H1 (cell line): ENCODE data around the gene TUBA3D. TPM values are rescaled to one million over a fixed set of nuclear protein-coding genes. Genes with fewer than 3 reads are reported as not detected.
"Not testable (repeated sequence)": the region's sequence is repeated elsewhere in the genome, so short reads cannot be mapped to it uniquely, and the experiment has no call there.

Experiments used
- CTCF ChIA-PET: fragments of 300-600 bp; sonication (Branson Sonifier 250); formaldehyde crosslinking; loops from one replicate; lab custom pipeline; 2021; ENCODE audit not compliant: partially characterized antibody; lab: Charles Lee
- POLR2A ChIA-PET: fragments of 300-600 bp; sonication (Branson Sonifier 250); formaldehyde crosslinking; loops from one replicate; lab custom pipeline; 2021; ENCODE audit warnings: inconsistent platforms; ENCODE audit not compliant: partially characterized antibody; lab: Charles Lee
- DNase-seq, 2 experiments: peaks; one replicate each; pipeline versions ENCODE4 v3.0.0 to v3.0.0-alpha.2; 2010 to 2022; ENCODE audit warnings: low spot score in 2 of 2, low read depth in 1 of 2, mixed read lengths in 1 of 2
- FAIRE-seq: peaks from 2 replicates; lab custom pipeline; 2011; peaks lifted over from hg19 to GRCh38; lab: Jason Lieb, UNC
- H2AFZ ChIP-seq: 2 replicates; pipeline ENCODE4 v1.8.1; 2012; ENCODE audit warnings: low read length, inconsistent platforms
- H2AK5ac ChIP-seq: 2 replicates; pipeline ENCODE4 v1.6.1; 2013; ENCODE audit warnings: low read depth, low read length
- H2BK120ac ChIP-seq: replicated peaks from 2 replicates; pipeline ENCODE3; 2013; ENCODE audit warnings: low read depth, low read length, inconsistent platforms
- H2BK12ac ChIP-seq: 2 replicates; pipeline ENCODE4 v1.6.1; 2013; ENCODE audit warnings: low read depth, low read length
- H2BK15ac ChIP-seq: 2 replicates; pipeline ENCODE4 v1.6.1; 2013; ENCODE audit warnings: low read length
- H2BK20ac ChIP-seq: 2 replicates; pipeline ENCODE4 v1.6.1; 2013; ENCODE audit warnings: low read length
- H2BK5ac ChIP-seq: 2 replicates; pipeline ENCODE4 v1.6.1; 2013; ENCODE audit warnings: low read depth, low read length
- H3K14ac ChIP-seq: 2 replicates; pipeline ENCODE4 v1.6.1; 2013; ENCODE audit warnings: inconsistent platforms; ENCODE audit not compliant: insufficient read length
- H3K18ac ChIP-seq: 2 replicates; pipeline ENCODE4 v1.6.1; 2013; ENCODE audit warnings: low read length; ENCODE audit errors: extremely low read depth
- H3K23ac ChIP-seq: 2 replicates; pipeline ENCODE4 v1.6.1; 2013; ENCODE audit warnings: inconsistent platforms; ENCODE audit not compliant: insufficient read length
- H3K23me2 ChIP-seq: 2 replicates; pipeline ENCODE4 v1.6.1; 2013; ENCODE audit warnings: low read depth, low read length
- H3K27ac ChIP-seq: 2 replicates; pipeline ENCODE4 v1.6.1; 2011; ENCODE audit warnings: low read depth, low read length, inconsistent platforms
- H3K27me3 ChIP-seq, 4 experiments: replicated peaks in 1 of 4; 1 replicate in 1 of 4; 2 replicates in 3 of 4; pipeline versions ENCODE4 v1.6.1 to v1.8.1; 2011 to 2013; ENCODE audit warnings: low read length in 3 of 4, mild to moderate bottlenecking in 3 of 4, inconsistent platforms in 2 of 4, mixed read lengths in 2 of 4, moderate library complexity in 1 of 4; ENCODE audit not compliant: control insufficient read depth in 3 of 4, insufficient read depth in 3 of 4; ENCODE audit errors: extremely low read depth in 1 of 4
- H3K36me3 ChIP-seq, 4 experiments: 2 replicates each; pipeline versions ENCODE4 v1.6.1 to v1.8.1; 2011 to 2013; ENCODE audit warnings: mild to moderate bottlenecking in 4 of 4, low read length in 3 of 4, moderate library complexity in 2 of 4, control low read depth in 1 of 4, inconsistent platforms in 1 of 4; ENCODE audit not compliant: insufficient read depth in 4 of 4, control insufficient read depth in 2 of 4
- H3K4ac ChIP-seq: replicated peaks from 2 replicates; pipeline ENCODE3; 2013; ENCODE audit warnings: low read length, low read depth, mixed read lengths, inconsistent platforms; ENCODE audit not compliant: insufficient read length
- H3K4me1 ChIP-seq, 4 experiments: replicated peaks in 1 of 4; 1 replicate in 1 of 4; 2 replicates in 3 of 4; pipeline versions ENCODE4 v1.6.1 to v1.8.1; 2011 to 2013; ENCODE audit warnings: low read length in 3 of 4, inconsistent platforms in 2 of 4, mixed read lengths in 1 of 4; ENCODE audit not compliant: insufficient read depth in 4 of 4, control insufficient read depth in 3 of 4
- H3K4me2 ChIP-seq, 2 experiments: 2 replicates each; pipeline versions ENCODE4 v1.6.1 to v1.8.1; 2011 to 2013; ENCODE audit warnings: low read depth in 2 of 2, low read length in 2 of 2, control low read depth in 1 of 2, inconsistent platforms in 1 of 2, mild to moderate bottlenecking in 1 of 2; ENCODE audit not compliant: insufficient read depth in 1 of 2
- H3K4me3 ChIP-seq, 4 experiments: fragments of 200-600, 300-600 bp in 1 of 4; sonication (generic), shearing (Covaris generic), sonication (Bioruptor Twin) in 1 of 4; 2 replicates each; pipeline versions ENCODE4 v1.5.1 to v1.8.1; 2011 to 2016; ENCODE audit warnings: low read length in 4 of 4, low read depth in 3 of 4, control low read depth in 2 of 4, inconsistent platforms in 2 of 4, mild to moderate bottlenecking in 2 of 4, mixed read lengths in 1 of 4, moderate library complexity in 1 of 4; ENCODE audit not compliant: insufficient read depth in 2 of 4; ENCODE audit errors: extremely low read depth in 1 of 4
- H3K56ac ChIP-seq: replicated peaks from 2 replicates; pipeline ENCODE3; 2013; ENCODE audit warnings: low read depth, mild to moderate bottlenecking, mixed read lengths, low read length, inconsistent platforms; ENCODE audit not compliant: insufficient read length
- H3K79me1 ChIP-seq: 2 replicates; pipeline ENCODE4 v1.6.1; 2013; ENCODE audit warnings: low read depth, low read length, control low read depth
- H3K79me2 ChIP-seq, 2 experiments: 2 replicates each; pipeline versions ENCODE4 v1.6.1 to v1.8.1; 2012 to 2013; ENCODE audit warnings: low read length in 2 of 2, mild to moderate bottlenecking in 2 of 2, inconsistent platforms in 1 of 2; ENCODE audit not compliant: insufficient read depth in 2 of 2, control insufficient read depth in 1 of 2
- H3K9ac ChIP-seq, 4 experiments: replicated peaks in 1 of 4; 1 replicate in 1 of 4; 2 replicates in 3 of 4; pipeline versions ENCODE4 v1.6.1 to v1.8.1; 2011 to 2013; ENCODE audit warnings: low read depth in 3 of 4, low read length in 3 of 4, control low read depth in 2 of 4, mild to moderate bottlenecking in 2 of 4, moderate library complexity in 2 of 4, inconsistent platforms in 1 of 4; ENCODE audit errors: extremely low read depth in 1 of 4
- H3K9me3 ChIP-seq, 2 experiments: 2 replicates each; pipeline versions ENCODE4 v1.6.1 to v1.8.1; 2012 to 2013; ENCODE audit warnings: mild to moderate bottlenecking in 2 of 2, moderate library complexity in 2 of 2, control low read depth in 1 of 2, inconsistent platforms in 1 of 2, low read depth in 1 of 2, low read length in 1 of 2, mixed read lengths in 1 of 2; ENCODE audit not compliant: insufficient read depth in 2 of 2
- H4K20me1 ChIP-seq, 2 experiments: replicated peaks in 1 of 2; 2 replicates each; pipeline versions ENCODE3 to v1.8.1; 2011 to 2013; ENCODE audit warnings: inconsistent platforms in 2 of 2, low read length in 2 of 2, mild to moderate bottlenecking in 1 of 2; ENCODE audit not compliant: insufficient read depth in 2 of 2, control insufficient read depth in 1 of 2
- H4K5ac ChIP-seq: 2 replicates; pipeline ENCODE4 v1.6.1; 2013; ENCODE audit warnings: low read length, low read depth, mixed read lengths, inconsistent platforms; ENCODE audit not compliant: insufficient read length
- H4K8ac ChIP-seq: 2 replicates; pipeline ENCODE4 v1.8.0; 2013; ENCODE audit warnings: mild to moderate bottlenecking, moderate library complexity, low read length, inconsistent platforms; ENCODE audit not compliant: insufficient read depth; ENCODE audit errors: extremely low read depth
- H4K91ac ChIP-seq: replicated peaks from 2 replicates; pipeline ENCODE3; 2013; ENCODE audit warnings: low read length, mixed read lengths, inconsistent platforms; ENCODE audit not compliant: insufficient read length
- PHF8 ChIP-seq: fragments of 200-600 bp; sonication (generic); conservative IDR thresholded peaks from 2 replicates; pipeline ENCODE4 v1.7.1; 2012; ENCODE audit warnings: low read depth, mild to moderate bottlenecking, inconsistent platforms, low read length, moderate library complexity
- WGBS, 2 experiments: shearing (Covaris generic) in 1 of 2; methylation state at CpG; one replicate each; pipeline versions ENCODE4 v1.1.6 to v1.1.7; 2013 to 2015; ENCODE audit warnings: low lambda C conversion rate in 2 of 2, mixed read lengths in 2 of 2, inconsistent platforms in 1 of 2, low coverage in 1 of 2, missing lambda C conversion rate in 1 of 2; ENCODE audit not compliant: insufficient replicate concordance in 2 of 2, insufficient coverage in 1 of 2, insufficient read length in 1 of 2; ENCODE audit errors: extremely low coverage in 1 of 2, missing lambda C conversion rate in 1 of 2; 5-methylcytosine and 5-hydroxymethylcytosine counted together
- polyA plus RNA-seq, 7 experiments: library from polyadenylated mRNA; depleted of rRNA in 3 of 7; stranded (reverse) in 5 of 7; unstranded in 2 of 7; fragments of >200 nt in 5 of 7; fragments of 200-250 nt in 2 of 7; gene quantifications; 1 replicate in 5 of 7; 2 replicates in 1 of 7; 4 replicates in 1 of 7; pipeline versions ENCODE4 v1.2.1 to v1.2.3, GENCODE V29; 2011 to 2013; ENCODE audit warnings: missing spikeins in 2 of 7, mixed read lengths in 2 of 7
- total RNA-seq: library from RNA; stranded (reverse); fragmentation: NEBNext Ultra II Directional; extraction: Animal tissue kit (Norgen Biotek cat#: 25700); gene quantifications from 2 replicates; pipeline ENCODE4 v1.2.1, GENCODE V29; 2021

The TUBA3D gene
- total and polyA plus RNA-seq, 2 of the 8 experiments (the other 6 are each of a cell fraction or from before 2014, with no cell fraction given): 0.15 TPM; not detected in 1

DNA sequence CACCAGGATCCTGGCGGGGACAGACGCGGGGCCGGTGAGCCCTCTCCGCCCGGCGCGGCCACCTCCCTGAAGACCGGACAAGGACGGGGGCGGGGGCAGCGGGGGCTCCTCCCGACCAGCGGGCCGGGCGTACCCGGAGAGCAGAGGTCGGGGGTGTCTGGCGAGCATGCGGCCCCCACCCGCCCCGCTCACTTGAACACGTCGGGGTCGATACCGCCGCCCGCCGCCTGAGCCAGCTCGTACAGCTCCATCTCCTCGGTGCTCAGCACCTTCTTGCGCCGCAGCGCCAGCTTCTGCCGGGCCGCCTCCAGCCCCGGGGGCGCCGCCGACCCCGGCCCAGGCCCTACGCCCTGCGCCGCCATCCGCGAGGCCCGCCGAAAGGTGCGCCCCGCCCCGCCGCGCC, 16.1 kb downstream of the TUBA3D start, which contains the start of gene MZT2A:
MZT2A (minus strand) TSS at position 383 of the 403 bp plus-strand sequence; CDS start at position 362, 21 bp downstream.
- Histone ChIP-seq H3K4me2 (peak within 1 kb of the TSS; percentile 41 to 96), H3K79me2 (peaks cover 31 to 55% of the 10 kb centered on the region in 2 experiments), H3K4me3 (peak within 1 kb of the TSS; percentile 72 to 97 (median 94)), H4K5ac (peak within 1 kb of the TSS; percentile 90), H2BK5ac (peak within 1 kb of the TSS; percentile 90), H3K4ac (peak within 1 kb of the TSS; percentile 69), H4K91ac (peak within 1 kb of the TSS; percentile 69), H3K9ac (peak within 1 kb of the TSS; percentile 80 to 98 (median 96)), H3K27ac (peak within 1 kb of the TSS; percentile 94), H4K8ac (peak within 1 kb of the TSS; percentile 99), H3K18ac (peak within 1 kb of the TSS; percentile 95), H2AK5ac (0 out of 2 replicates have a peak within 1 kb of the TSS, but pooled peaks have one; percentile 75), H2AFZ (peak within 1 kb of the TSS; percentile 56; the same call in 1 of the 2 replicates), H3K56ac (peak within 1 kb of the TSS; percentile 90)
- not testable (repeated sequence) for H3K9me3 ChIP-seq, H4K20me1 ChIP-seq, H3K79me1 ChIP-seq, H2BK15ac ChIP-seq, H2BK20ac ChIP-seq, H2BK12ac ChIP-seq, H3K4me1 ChIP-seq, H3K27me3 ChIP-seq, DNase-seq, H3K36me3 ChIP-seq, H3K23me2 ChIP-seq, H3K23ac ChIP-seq, H3K14ac ChIP-seq, FAIRE-seq, H2BK120ac ChIP-seq
- POLR2A ChIA-PET: interaction anchor here (0.7 to 2.2 kb wide), 6 partner anchors 9 to 79 kb away, joined by 3 to 8 read pairs (median 4); no protein-coding TSS in a partner anchor
- TF ChIP-seq PHF8: 0 out of 2 replicates have a peak, but pooled peaks have one; percentile 13
- CTCF ChIA-PET: interaction anchor here (0.6 to 6.3 kb wide), 17 partner anchors 10 to 1695 kb away, joined by 3 to 53 read pairs (median 4); no protein-coding TSS in a partner anchor
- WGBS, 2 experiments: no CpG with 5 or more reads among the region's 53 CpGs
